Panc1 (cell line): ENCODE results near the gene P2RY12.

Source experiments
- POLR2AphosphoS5 ChIP-seq: IDR thresholded peaks from 2 replicates; pipeline ENCODE4 v1.6.1; 2012; ENCODE audit warnings: mild to moderate bottlenecking, low read depth, low read length, moderate library complexity
- TF ChIP-seq, protein P1 (sequence below): fragments of 450-650 bp; IDR thresholded peaks from 2 replicates; pipeline ENCODE4 v1.5.1; 2017; ENCODE audit warnings: mild to moderate bottlenecking

DNA sequence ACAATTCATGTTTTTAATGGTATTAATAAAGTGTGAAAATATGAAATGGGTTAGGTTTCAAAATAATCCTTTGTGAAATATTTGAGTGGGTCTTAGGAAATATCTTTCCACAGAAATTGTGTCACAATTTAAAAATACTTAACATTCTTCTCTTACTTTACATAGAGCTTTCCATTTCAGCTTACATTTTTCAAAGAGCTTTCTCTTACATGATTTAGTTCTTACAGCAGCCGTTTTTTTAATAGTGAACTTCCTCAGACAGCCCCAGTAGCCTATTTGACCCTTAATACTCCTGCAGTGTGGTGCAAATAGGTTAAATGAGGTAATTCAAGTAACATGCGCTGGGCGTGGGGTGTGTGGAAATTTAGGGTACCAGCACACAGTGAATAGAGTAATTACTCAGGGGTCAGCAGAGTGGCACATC, 21.8 kb downstream of the P2RY12 start:
- TF ChIP-seq, protein P1, sequence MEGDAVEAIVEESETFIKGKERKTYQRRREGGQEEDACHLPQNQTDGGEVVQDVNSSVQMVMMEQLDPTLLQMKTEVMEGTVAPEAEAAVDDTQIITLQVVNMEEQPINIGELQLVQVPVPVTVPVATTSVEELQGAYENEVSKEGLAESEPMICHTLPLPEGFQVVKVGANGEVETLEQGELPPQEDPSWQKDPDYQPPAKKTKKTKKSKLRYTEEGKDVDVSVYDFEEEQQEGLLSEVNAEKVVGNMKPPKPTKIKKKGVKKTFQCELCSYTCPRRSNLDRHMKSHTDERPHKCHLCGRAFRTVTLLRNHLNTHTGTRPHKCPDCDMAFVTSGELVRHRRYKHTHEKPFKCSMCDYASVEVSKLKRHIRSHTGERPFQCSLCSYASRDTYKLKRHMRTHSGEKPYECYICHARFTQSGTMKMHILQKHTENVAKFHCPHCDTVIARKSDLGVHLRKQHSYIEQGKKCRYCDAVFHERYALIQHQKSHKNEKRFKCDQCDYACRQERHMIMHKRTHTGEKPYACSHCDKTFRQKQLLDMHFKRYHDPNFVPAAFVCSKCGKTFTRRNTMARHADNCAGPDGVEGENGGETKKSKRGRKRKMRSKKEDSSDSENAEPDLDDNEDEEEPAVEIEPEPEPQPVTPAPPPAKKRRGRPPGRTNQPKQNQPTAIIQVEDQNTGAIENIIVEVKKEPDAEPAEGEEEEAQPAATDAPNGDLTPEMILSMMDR = no peak
- TF ChIP-seq POLR2AphosphoS5 = no peak
